Measurements from ENCODE around the gene LSAMP.

The LSAMP gene

GRCh38 chr3:116048991-116049390 is 396.3 kb downstream of the LSAMP start:
- no peak for DNase-seq

DNA sequence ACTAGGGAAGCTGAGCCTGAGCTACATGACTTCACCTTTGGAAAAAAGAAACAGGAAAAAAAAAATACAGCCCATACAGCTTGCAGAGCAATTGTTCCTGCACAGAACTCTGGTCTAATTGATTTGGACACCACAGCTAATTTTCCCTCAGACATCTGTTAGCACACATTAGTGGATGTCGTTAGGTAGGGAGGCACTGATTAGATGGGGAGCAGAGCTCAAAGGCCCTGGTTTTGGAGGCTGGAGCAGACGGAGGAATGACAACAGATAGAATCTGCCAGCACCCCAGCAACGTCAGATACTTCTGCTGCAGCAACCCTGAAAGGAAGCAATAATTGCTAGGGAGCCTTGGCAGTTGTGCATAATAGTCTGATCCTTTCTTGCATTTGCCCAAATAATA is 398.9 kb downstream of the LSAMP start:
- peak; percentile 77 for DNase-seq

DNA sequence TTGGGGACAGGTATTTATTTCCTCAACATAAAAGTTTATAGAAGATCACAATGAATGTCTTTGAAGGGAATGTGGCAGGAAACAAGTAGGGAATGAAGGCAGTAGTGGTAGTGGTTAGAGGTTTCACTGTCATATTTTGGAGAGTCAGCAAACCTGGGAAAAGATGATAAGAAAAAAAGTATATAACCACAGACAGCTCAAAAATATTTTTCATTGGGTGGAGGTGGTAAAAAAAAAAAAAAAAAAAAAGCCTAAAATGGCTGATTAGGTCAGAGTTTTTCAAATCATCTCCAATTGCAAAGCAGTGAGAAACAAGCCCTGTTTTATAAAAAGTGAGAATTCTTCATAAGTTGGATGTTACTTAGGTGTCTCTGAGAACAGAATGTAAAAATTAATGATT is 400.0 kb downstream of the LSAMP start:
- DNase-seq = no peak

GRCh38 chr3:116040152-116040551 is 405.1 kb downstream of the LSAMP start:
- DNase-seq = no peak

DNA sequence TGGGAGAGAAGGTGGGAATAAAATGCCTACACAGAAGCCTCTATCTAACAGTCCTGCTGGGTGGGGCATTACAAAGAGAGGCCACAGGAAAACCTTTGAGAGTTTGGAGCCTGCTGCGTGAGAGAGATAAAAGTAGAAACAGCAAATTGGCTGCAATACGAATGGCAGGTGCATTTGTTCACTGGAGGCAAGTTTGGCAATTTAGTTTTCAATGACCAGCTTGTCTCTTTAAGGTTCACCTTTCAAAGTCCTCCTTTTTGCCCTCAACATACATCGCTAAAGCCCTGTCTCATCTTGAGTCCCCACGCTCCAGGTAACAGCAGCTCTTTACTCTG is 405.7 kb downstream of the LSAMP start:
- DNase-seq = no peak

- DNase-seq = no peak
These were observed 406.2 kb downstream of the LSAMP start for GRCh38 chr3:116038968-116039650.

- no peak for DNase-seq
These were observed 407.1 kb downstream of the LSAMP start for GRCh38 chr3:116037954-116038911.

- DNase-seq = no peak
These were observed 409.9 kb downstream of the LSAMP start for GRCh38 chr3:116035429-116035828.

- peak; percentile 80 for DNase-seq
These were observed 410.5 kb downstream of the LSAMP start for GRCh38 chr3:116034794-116035193.

- DNase-seq = peak; percentile 74
These were observed 411.2 kb downstream of the LSAMP start for GRCh38 chr3:116034086-116034485.

DNA sequence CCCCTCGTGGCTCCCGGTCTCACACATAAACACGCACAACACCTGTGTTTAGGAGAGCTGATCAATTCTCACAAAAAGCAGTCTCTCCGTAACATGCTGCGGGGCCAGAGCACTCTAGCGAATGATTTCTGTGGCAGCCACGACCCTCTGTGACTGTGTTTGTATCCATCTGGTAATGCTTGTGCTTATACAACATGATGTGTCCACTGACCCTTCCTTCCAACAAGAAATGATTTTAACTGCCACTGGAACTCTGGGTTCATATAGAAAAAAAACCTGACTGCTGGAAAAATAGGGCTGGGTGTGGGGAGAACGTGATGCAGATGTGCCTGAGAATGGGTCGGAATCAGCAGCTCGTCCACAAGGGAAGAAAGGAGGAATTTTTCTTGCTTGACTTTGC is 411.8 kb downstream of the LSAMP start:
- DNase-seq = no peak

GRCh38 chr3:116032176-116032575 is 413.1 kb downstream of the LSAMP start:
- no peak for DNase-seq

- peak; percentile 59 for DNase-seq
These were observed 415.0 kb downstream of the LSAMP start for GRCh38 chr3:116030131-116030850.

DNA sequence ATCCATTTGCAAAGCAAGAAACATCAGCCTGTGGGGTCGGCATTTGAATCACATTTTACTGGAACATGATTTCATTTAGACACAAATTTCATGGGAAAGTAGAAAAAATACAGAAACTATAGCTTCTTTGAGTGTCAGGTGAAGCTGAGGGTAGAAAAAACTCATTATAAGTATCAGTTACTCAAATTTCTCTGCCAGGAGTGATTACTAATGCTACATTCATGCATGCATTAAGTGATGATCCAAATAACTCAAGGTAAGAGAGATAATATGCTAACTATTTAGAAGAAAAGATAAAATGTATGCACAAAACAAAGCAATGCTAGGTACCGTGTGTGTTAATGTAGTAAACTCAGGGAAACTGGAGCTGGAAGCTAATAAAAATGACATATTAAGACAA is 416.0 kb downstream of the LSAMP start:
- no peak for DNase-seq

- DNase-seq = no peak
These were observed 417.1 kb downstream of the LSAMP start for GRCh38 chr3:116028157-116028556.

- no peak for DNase-seq
These were observed 424.3 kb downstream of the LSAMP start for GRCh38 chr3:116020989-116021388.

DNA sequence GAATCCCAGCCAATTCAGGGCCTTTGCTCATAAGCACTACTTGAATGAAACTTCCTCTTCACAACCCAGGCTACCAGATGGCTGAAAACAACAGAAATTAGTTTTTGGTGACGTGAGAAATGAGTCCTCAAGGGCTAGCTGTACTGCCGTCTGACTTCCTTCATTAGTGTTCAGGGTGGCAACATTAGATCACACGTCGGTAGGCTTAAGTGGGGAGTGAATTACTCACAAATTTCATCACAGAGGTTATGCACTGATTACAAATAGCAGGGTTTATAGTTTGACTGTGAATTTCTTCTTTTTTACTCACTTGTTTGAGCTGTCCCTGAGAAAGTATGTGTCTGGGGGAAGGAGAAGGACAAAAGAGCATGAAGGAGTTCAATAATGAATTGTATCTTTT is 424.8 kb downstream of the LSAMP start:
- peak; percentile 40 for DNase-seq

GRCh38 chr3:116019254-116019763 is 426.0 kb downstream of the LSAMP start:
- DNase-seq = no peak

GRCh38 chr3:116018646-116019045 is 426.6 kb downstream of the LSAMP start:
- DNase-seq = no peak

GRCh38 chr3:116015931-116016330 is 429.4 kb downstream of the LSAMP start:
- peak; percentile 19 for DNase-seq

DNA sequence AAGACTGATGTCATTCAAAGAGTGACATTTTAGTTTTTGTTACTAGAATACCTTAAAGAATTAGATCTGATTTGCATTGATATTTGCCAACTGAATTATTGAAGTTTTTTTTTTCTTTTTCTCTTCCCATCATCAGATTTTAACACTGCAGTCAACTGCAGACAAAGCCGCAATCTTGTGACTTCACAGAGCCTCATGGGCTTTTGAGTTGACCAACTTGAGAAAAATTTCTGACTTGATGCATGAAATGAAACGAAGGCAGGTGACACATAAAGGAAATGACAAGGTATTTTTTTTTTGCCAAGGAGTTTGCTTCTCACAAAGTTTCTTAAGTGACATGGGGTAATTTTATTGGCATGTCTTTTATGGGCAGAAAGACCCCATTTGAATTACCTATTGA is 438.3 kb downstream of the LSAMP start:
- no peak for DNase-seq

GRCh38 chr3:116005404-116005803 is 439.9 kb downstream of the LSAMP start:
- peak; percentile 71 for DNase-seq

- peak; percentile 25 for DNase-seq
These were observed 443.1 kb downstream of the LSAMP start for GRCh38 chr3:116002235-116002634.

Data from NCI-H69 (cell line).